ENCODE results near the gene DIAPH1. TPM values are rescaled to one million over a fixed set of nuclear protein-coding genes. Genes with fewer than 3 reads are reported as not detected.

The DIAPH1 gene
- total RNA-seq, 1 donor from 2014 or later: 63.5 TPM

DNA sequence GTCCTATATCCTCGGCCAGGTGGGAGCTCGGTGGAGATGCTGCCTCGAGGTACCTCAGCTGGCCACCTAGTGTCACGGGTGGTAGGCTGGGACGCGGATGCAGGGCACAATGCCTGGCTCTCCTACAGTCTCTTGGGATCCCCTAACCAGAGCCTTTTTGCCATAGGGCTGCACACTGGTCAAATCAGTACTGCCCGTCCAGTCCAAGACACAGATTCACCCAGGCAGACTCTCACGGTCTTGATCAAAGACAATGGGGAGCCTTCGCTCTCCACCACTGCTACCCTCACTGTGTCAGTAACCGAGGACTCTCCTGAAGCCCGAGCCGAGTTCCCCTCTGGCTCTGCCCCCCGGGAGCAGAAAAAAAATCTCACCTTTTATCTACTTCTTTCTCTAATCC, 141.0 kb downstream of the DIAPH1 start:
- peaks cover 7% of the 10 kb centered on the region for H3K4me1 Mint-ChIP-seq (ENCODE audit: low read depth)
- H3K4me3 Mint-ChIP-seq (ENCODE audit: low read depth): peak overlapping the region; percentile 54
- peaks cover 8% of the 10 kb centered on the region for H3K36me3 Mint-ChIP-seq (ENCODE audit: insufficient read depth)
- no peak for DNase-seq (ENCODE audit: low spot score, unreplicated experiment)
- H3K27me3 Mint-ChIP-seq: peaks cover 35% of the 10 kb centered on the region
- TF ChIP-seq, protein P1, sequence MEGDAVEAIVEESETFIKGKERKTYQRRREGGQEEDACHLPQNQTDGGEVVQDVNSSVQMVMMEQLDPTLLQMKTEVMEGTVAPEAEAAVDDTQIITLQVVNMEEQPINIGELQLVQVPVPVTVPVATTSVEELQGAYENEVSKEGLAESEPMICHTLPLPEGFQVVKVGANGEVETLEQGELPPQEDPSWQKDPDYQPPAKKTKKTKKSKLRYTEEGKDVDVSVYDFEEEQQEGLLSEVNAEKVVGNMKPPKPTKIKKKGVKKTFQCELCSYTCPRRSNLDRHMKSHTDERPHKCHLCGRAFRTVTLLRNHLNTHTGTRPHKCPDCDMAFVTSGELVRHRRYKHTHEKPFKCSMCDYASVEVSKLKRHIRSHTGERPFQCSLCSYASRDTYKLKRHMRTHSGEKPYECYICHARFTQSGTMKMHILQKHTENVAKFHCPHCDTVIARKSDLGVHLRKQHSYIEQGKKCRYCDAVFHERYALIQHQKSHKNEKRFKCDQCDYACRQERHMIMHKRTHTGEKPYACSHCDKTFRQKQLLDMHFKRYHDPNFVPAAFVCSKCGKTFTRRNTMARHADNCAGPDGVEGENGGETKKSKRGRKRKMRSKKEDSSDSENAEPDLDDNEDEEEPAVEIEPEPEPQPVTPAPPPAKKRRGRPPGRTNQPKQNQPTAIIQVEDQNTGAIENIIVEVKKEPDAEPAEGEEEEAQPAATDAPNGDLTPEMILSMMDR (IDR thresholded peaks at IDR 0.05; ENCODE audit: unreplicated experiment): no peak
- H3K27ac Mint-ChIP-seq: no peak overlapping the region
- peaks cover 6% of the 10 kb centered on the region for H3K9me3 Mint-ChIP-seq (ENCODE audit: low read depth)

DNA sequence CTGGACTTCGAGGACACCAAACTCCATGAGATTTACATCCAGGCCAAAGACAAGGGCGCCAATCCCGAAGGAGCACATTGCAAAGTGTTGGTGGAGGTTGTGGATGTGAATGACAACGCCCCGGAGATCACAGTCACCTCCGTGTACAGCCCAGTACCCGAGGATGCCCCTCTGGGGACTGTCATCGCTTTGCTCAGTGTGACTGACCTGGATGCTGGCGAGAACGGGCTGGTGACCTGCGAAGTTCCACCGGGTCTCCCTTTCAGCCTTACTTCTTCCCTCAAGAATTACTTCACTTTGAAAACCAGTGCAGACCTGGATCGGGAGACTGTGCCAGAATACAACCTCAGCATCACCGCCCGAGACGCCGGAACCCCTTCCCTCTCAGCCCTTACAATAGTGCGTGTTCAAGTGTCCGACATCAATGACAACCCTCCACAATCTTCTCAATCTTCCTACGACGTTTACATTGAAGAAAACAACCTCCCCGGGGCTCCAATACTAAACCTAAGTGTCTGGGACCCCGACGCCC, 141.7 kb downstream of the DIAPH1 start:
- Mint-ChIP-seq H3K4me3 (ENCODE audit: low read depth) (peak overlapping the region; percentile 92), H3K27me3 (peaks cover 35% of the 10 kb centered on the region), H3K27ac (no peak overlapping the region), H3K4me1 (ENCODE audit: low read depth) (peaks cover 7% of the 10 kb centered on the region), H3K9me3 (ENCODE audit: low read depth) (peaks cover 6% of the 10 kb centered on the region), H3K36me3 (ENCODE audit: insufficient read depth) (peaks cover 8% of the 10 kb centered on the region)
- DNase-seq (ENCODE audit: low spot score, unreplicated experiment): no peak
- TF ChIP-seq, protein P1 (IDR thresholded peaks at IDR 0.05; ENCODE audit: unreplicated experiment): no peak

DNA sequence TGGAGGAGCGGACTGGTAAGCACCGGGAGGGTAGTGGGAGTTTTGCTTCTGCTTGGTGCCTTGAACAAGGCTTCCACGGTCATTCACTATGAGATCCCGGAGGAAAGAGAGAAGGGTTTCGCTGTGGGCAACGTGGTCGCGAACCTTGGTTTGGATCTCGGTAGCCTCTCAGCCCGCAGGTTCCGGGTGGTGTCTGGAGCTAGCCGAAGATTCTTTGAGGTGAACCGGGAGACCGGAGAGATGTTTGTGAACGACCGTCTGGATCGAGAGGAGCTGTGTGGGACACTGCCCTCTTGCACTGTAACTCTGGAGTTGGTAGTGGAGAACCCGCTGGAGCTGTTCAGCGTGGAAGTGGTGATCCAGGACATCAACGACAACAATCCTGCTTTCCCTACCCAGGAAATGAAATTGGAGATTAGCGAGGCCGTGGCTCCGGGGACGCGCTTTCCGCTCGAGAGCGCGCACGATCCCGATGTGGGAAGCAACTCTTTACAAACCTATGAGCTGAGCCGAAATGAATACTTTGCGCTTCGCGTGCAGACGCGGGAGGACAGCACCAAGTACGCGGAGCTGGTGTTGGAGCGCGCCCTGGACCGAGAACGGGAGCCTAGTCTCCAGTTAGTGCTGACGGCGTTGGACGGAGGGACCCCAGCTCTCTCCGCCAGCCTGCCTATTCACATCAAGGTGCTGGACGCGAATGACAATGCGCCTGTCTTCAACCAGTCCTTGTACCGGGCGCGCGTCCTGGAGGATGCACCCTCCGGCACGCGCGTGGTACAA, 142.5 kb downstream of the DIAPH1 start:
- Mint-ChIP-seq H3K27ac (peak overlapping the region; percentile 95), H3K4me3 (ENCODE audit: low read depth) (peak overlapping the region; percentile 92), H3K4me1 (ENCODE audit: low read depth) (peaks cover 7% of the 10 kb centered on the region), H3K27me3 (peaks cover 35% of the 10 kb centered on the region), H3K9me3 (ENCODE audit: low read depth) (peaks cover 6% of the 10 kb centered on the region), H3K36me3 (ENCODE audit: insufficient read depth) (peaks cover 8% of the 10 kb centered on the region)
- TF ChIP-seq, protein P1 (IDR thresholded peaks at IDR 0.05; ENCODE audit: unreplicated experiment): no peak
- no peak for DNase-seq (ENCODE audit: low spot score, unreplicated experiment)

DNA sequence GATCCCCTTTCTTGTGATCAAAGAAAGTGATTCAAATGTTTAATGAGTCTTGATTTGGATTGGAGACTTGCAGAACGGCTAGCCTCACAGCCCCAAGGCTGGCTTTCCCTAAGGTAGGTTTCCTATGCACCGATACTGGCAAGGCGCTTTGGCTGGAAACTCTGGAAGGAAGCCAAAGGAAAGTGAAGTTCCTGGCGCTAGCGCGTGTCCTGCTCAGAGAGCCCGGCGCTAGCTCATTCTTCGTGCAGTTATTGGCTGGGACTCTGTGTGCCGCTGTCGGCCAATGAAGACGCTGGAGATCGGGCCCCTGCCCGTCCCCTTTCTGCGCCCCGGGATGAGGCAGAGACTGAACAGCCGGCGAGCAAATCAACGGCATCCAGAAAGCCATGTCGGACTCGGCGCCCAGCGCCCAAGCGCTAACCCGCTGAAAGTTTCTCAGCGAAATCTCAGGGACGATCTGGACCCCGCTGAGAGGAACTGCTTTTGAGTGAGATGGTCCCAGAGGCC, 143.1 kb downstream of the DIAPH1 start, which contains the start of gene PCDHGC3:
TSS of gene PCDHGC3 (plus strand) at position 342 of the 507 bp plus-strand sequence. CDS start at position 493, 151 bp downstream.
- peaks cover 35% of the 10 kb centered on the region for H3K27me3 Mint-ChIP-seq
- peak within 1 kb of the TSS; percentile 95 for H3K27ac Mint-ChIP-seq
- H3K4me3 Mint-ChIP-seq (ENCODE audit: low read depth): peak within 1 kb of the TSS; percentile 92
- H3K4me1 Mint-ChIP-seq (ENCODE audit: low read depth): peaks cover 7% of the 10 kb centered on the region
- H3K36me3 Mint-ChIP-seq (ENCODE audit: insufficient read depth): peaks cover 8% of the 10 kb centered on the region
- peak; percentile 65 for DNase-seq (ENCODE audit: low spot score, unreplicated experiment)
- TF ChIP-seq, protein P1 (IDR thresholded peaks at IDR 0.05; ENCODE audit: unreplicated experiment): no peak
- H3K9me3 Mint-ChIP-seq (ENCODE audit: low read depth): peaks cover 6% of the 10 kb centered on the region

DNA sequence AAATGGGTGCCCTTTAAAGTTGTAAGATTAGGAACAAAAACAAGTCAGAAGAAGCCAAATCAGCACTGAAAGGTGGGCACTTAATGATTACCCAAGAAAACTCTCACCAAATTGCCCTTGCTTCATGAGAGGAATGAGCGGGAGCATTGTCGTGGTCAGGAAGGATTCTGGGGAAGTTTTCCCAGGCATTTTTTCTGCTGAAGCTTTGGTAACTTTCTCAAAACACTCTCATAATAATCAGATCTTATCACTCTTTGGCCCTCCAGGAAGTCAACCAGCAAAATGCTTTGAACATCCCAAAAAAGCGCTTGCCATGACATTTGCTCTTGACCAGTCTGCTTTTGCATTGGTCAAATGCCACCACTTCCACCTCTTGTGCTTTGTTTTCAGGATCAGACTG, 153.4 kb downstream of the DIAPH1 start:
- TF ChIP-seq, protein P1 (IDR thresholded peaks at IDR 0.05; ENCODE audit: unreplicated experiment): no peak
- no peak for DNase-seq (ENCODE audit: low spot score, unreplicated experiment)
- no peaks in the 10 kb centered on the region for H3K4me1 Mint-ChIP-seq (ENCODE audit: low read depth)

More for the DNA sequence above, 153.4 kb downstream of the DIAPH1 start:
- H3K27ac Mint-ChIP-seq: no peak overlapping the region
- no peaks in the 10 kb centered on the region for H3K36me3 Mint-ChIP-seq (ENCODE audit: insufficient read depth)
- H3K4me3 Mint-ChIP-seq (ENCODE audit: low read depth): no peak overlapping the region
- H3K27me3 Mint-ChIP-seq: no peaks in the 10 kb centered on the region
- no peaks in the 10 kb centered on the region for H3K9me3 Mint-ChIP-seq (ENCODE audit: low read depth)
